H1 (cell line): Measurements from ENCODE around the gene NDUFS7. TPM values are rescaled to one million over a fixed set of nuclear protein-coding genes. Genes with fewer than 3 reads are reported as not detected.
A peak's percentile ranks its signal among the peaks of the same experiment; 100 is the strongest.

ENCODE experiments used
- CTCF ChIA-PET: fragments of 300-600 bp; sonication (Branson Sonifier 250); formaldehyde crosslinking; loops from one replicate; lab custom pipeline; 2021; ENCODE audit not compliant: partially characterized antibody; lab: Charles Lee
- POLR2A ChIA-PET: fragments of 300-600 bp; sonication (Branson Sonifier 250); formaldehyde crosslinking; loops from one replicate; lab custom pipeline; 2021; ENCODE audit warnings: inconsistent platforms; ENCODE audit not compliant: partially characterized antibody; lab: Charles Lee
- DNase-seq, 2 experiments: peaks; one replicate each; pipeline versions ENCODE4 v3.0.0 to v3.0.0-alpha.2; 2010 to 2022; ENCODE audit warnings: low spot score in 2 of 2, low read depth in 1 of 2, mixed read lengths in 1 of 2
- FAIRE-seq: peaks from 2 replicates; lab custom pipeline; 2011; peaks lifted over from hg19 to GRCh38; lab: Jason Lieb, UNC
- H2AFZ ChIP-seq: 2 replicates; pipeline ENCODE4 v1.8.1; 2012; ENCODE audit warnings: low read length, inconsistent platforms
- H2AK5ac ChIP-seq: 2 replicates; pipeline ENCODE4 v1.6.1; 2013; ENCODE audit warnings: low read depth, low read length
- H2BK120ac ChIP-seq: replicated peaks from 2 replicates; pipeline ENCODE3; 2013; ENCODE audit warnings: low read depth, low read length, inconsistent platforms
- H2BK12ac ChIP-seq: 2 replicates; pipeline ENCODE4 v1.6.1; 2013; ENCODE audit warnings: low read depth, low read length
- H2BK15ac ChIP-seq: 2 replicates; pipeline ENCODE4 v1.6.1; 2013; ENCODE audit warnings: low read length
- H2BK20ac ChIP-seq: 2 replicates; pipeline ENCODE4 v1.6.1; 2013; ENCODE audit warnings: low read length
- H2BK5ac ChIP-seq: 2 replicates; pipeline ENCODE4 v1.6.1; 2013; ENCODE audit warnings: low read depth, low read length
- H3K14ac ChIP-seq: 2 replicates; pipeline ENCODE4 v1.6.1; 2013; ENCODE audit warnings: inconsistent platforms; ENCODE audit not compliant: insufficient read length
- H3K18ac ChIP-seq: 2 replicates; pipeline ENCODE4 v1.6.1; 2013; ENCODE audit warnings: low read length; ENCODE audit errors: extremely low read depth
- H3K23ac ChIP-seq: 2 replicates; pipeline ENCODE4 v1.6.1; 2013; ENCODE audit warnings: inconsistent platforms; ENCODE audit not compliant: insufficient read length
- H3K23me2 ChIP-seq: 2 replicates; pipeline ENCODE4 v1.6.1; 2013; ENCODE audit warnings: low read depth, low read length
- H3K27ac ChIP-seq: 2 replicates; pipeline ENCODE4 v1.6.1; 2011; ENCODE audit warnings: low read depth, low read length, inconsistent platforms
- H3K27me3 ChIP-seq, 4 experiments: replicated peaks in 1 of 4; 1 replicate in 1 of 4; 2 replicates in 3 of 4; pipeline versions ENCODE4 v1.6.1 to v1.8.1; 2011 to 2013; ENCODE audit warnings: low read length in 3 of 4, mild to moderate bottlenecking in 3 of 4, inconsistent platforms in 2 of 4, mixed read lengths in 2 of 4, moderate library complexity in 1 of 4; ENCODE audit not compliant: control insufficient read depth in 3 of 4, insufficient read depth in 3 of 4; ENCODE audit errors: extremely low read depth in 1 of 4
- H3K36me3 ChIP-seq, 4 experiments: 2 replicates each; pipeline versions ENCODE4 v1.6.1 to v1.8.1; 2011 to 2013; ENCODE audit warnings: mild to moderate bottlenecking in 4 of 4, low read length in 3 of 4, moderate library complexity in 2 of 4, control low read depth in 1 of 4, inconsistent platforms in 1 of 4; ENCODE audit not compliant: insufficient read depth in 4 of 4, control insufficient read depth in 2 of 4
- H3K4ac ChIP-seq: replicated peaks from 2 replicates; pipeline ENCODE3; 2013; ENCODE audit warnings: low read length, low read depth, mixed read lengths, inconsistent platforms; ENCODE audit not compliant: insufficient read length
- H3K4me1 ChIP-seq, 4 experiments: replicated peaks in 1 of 4; 1 replicate in 1 of 4; 2 replicates in 3 of 4; pipeline versions ENCODE4 v1.6.1 to v1.8.1; 2011 to 2013; ENCODE audit warnings: low read length in 3 of 4, inconsistent platforms in 2 of 4, mixed read lengths in 1 of 4; ENCODE audit not compliant: insufficient read depth in 4 of 4, control insufficient read depth in 3 of 4
- H3K4me2 ChIP-seq, 2 experiments: 2 replicates each; pipeline versions ENCODE4 v1.6.1 to v1.8.1; 2011 to 2013; ENCODE audit warnings: low read depth in 2 of 2, low read length in 2 of 2, control low read depth in 1 of 2, inconsistent platforms in 1 of 2, mild to moderate bottlenecking in 1 of 2; ENCODE audit not compliant: insufficient read depth in 1 of 2
- H3K4me3 ChIP-seq, 4 experiments: fragments of 200-600, 300-600 bp in 1 of 4; sonication (generic), shearing (Covaris generic), sonication (Bioruptor Twin) in 1 of 4; 2 replicates each; pipeline versions ENCODE4 v1.5.1 to v1.8.1; 2011 to 2016; ENCODE audit warnings: low read length in 4 of 4, low read depth in 3 of 4, control low read depth in 2 of 4, inconsistent platforms in 2 of 4, mild to moderate bottlenecking in 2 of 4, mixed read lengths in 1 of 4, moderate library complexity in 1 of 4; ENCODE audit not compliant: insufficient read depth in 2 of 4; ENCODE audit errors: extremely low read depth in 1 of 4
- H3K56ac ChIP-seq: replicated peaks from 2 replicates; pipeline ENCODE3; 2013; ENCODE audit warnings: low read depth, mild to moderate bottlenecking, mixed read lengths, low read length, inconsistent platforms; ENCODE audit not compliant: insufficient read length
- H3K79me1 ChIP-seq: 2 replicates; pipeline ENCODE4 v1.6.1; 2013; ENCODE audit warnings: low read depth, low read length, control low read depth
- H3K79me2 ChIP-seq, 2 experiments: 2 replicates each; pipeline versions ENCODE4 v1.6.1 to v1.8.1; 2012 to 2013; ENCODE audit warnings: low read length in 2 of 2, mild to moderate bottlenecking in 2 of 2, inconsistent platforms in 1 of 2; ENCODE audit not compliant: insufficient read depth in 2 of 2, control insufficient read depth in 1 of 2
- H3K9ac ChIP-seq, 4 experiments: replicated peaks in 1 of 4; 1 replicate in 1 of 4; 2 replicates in 3 of 4; pipeline versions ENCODE4 v1.6.1 to v1.8.1; 2011 to 2013; ENCODE audit warnings: low read depth in 3 of 4, low read length in 3 of 4, control low read depth in 2 of 4, mild to moderate bottlenecking in 2 of 4, moderate library complexity in 2 of 4, inconsistent platforms in 1 of 4; ENCODE audit errors: extremely low read depth in 1 of 4
- H3K9me3 ChIP-seq, 2 experiments: 2 replicates each; pipeline versions ENCODE4 v1.6.1 to v1.8.1; 2012 to 2013; ENCODE audit warnings: mild to moderate bottlenecking in 2 of 2, moderate library complexity in 2 of 2, control low read depth in 1 of 2, inconsistent platforms in 1 of 2, low read depth in 1 of 2, low read length in 1 of 2, mixed read lengths in 1 of 2; ENCODE audit not compliant: insufficient read depth in 2 of 2
- H4K20me1 ChIP-seq, 2 experiments: replicated peaks in 1 of 2; 2 replicates each; pipeline versions ENCODE3 to v1.8.1; 2011 to 2013; ENCODE audit warnings: inconsistent platforms in 2 of 2, low read length in 2 of 2, mild to moderate bottlenecking in 1 of 2; ENCODE audit not compliant: insufficient read depth in 2 of 2, control insufficient read depth in 1 of 2
- H4K5ac ChIP-seq: 2 replicates; pipeline ENCODE4 v1.6.1; 2013; ENCODE audit warnings: low read length, low read depth, mixed read lengths, inconsistent platforms; ENCODE audit not compliant: insufficient read length
- H4K8ac ChIP-seq: 2 replicates; pipeline ENCODE4 v1.8.0; 2013; ENCODE audit warnings: mild to moderate bottlenecking, moderate library complexity, low read length, inconsistent platforms; ENCODE audit not compliant: insufficient read depth; ENCODE audit errors: extremely low read depth
- H4K91ac ChIP-seq: replicated peaks from 2 replicates; pipeline ENCODE3; 2013; ENCODE audit warnings: low read length, mixed read lengths, inconsistent platforms; ENCODE audit not compliant: insufficient read length
- BCL11A ChIP-seq, 2 experiments: IDR thresholded peaks; one replicate each; pipeline ENCODE4 v1.6.1; 2011; ENCODE audit warnings: low read depth in 2 of 2, low read length in 2 of 2, mild to moderate bottlenecking in 2 of 2
- CHD2 ChIP-seq: IDR thresholded peaks from 2 replicates; pipeline ENCODE4 v1.6.1; 2012; ENCODE audit warnings: low read length, improper control_type of control experiment
- JUND ChIP-seq: IDR thresholded peaks from 2 replicates; pipeline ENCODE4 v1.6.1; 2011; ENCODE audit warnings: mild to moderate bottlenecking, improper control_type of control experiment, low read length
- MAFK ChIP-seq: IDR thresholded peaks from 2 replicates; pipeline ENCODE4 v1.6.1; 2012; ENCODE audit warnings: low read depth, mild to moderate bottlenecking, improper control_type of control experiment, low read length
- RFX5 ChIP-seq: IDR thresholded peaks from 2 replicates; pipeline ENCODE4 v1.6.1; 2011; ENCODE audit warnings: low read depth, low read length, improper control_type of control experiment, borderline replicate concordance
- RXRA ChIP-seq: IDR thresholded peaks from 2 replicates; pipeline ENCODE4 v1.6.1; 2011; ENCODE audit warnings: low read depth, mild to moderate bottlenecking, low read length, moderate library complexity; ENCODE audit not compliant: insufficient read depth
- SIRT6 ChIP-seq: IDR thresholded peaks from one replicate; pipeline ENCODE4 v1.7.1; 2012; ENCODE audit warnings: low read length, inconsistent platforms
- SP1 ChIP-seq: IDR thresholded peaks from 2 replicates; pipeline ENCODE4 v1.6.1; 2011; ENCODE audit warnings: low read depth, low read length
- TAF1 ChIP-seq: IDR thresholded peaks from 2 replicates; pipeline ENCODE4 v1.6.1; 2011; ENCODE audit warnings: mild to moderate bottlenecking, low read depth, low read length
- WGBS, 2 experiments: shearing (Covaris generic) in 1 of 2; methylation state at CpG; one replicate each; pipeline versions ENCODE4 v1.1.6 to v1.1.7; 2013 to 2015; ENCODE audit warnings: low lambda C conversion rate in 2 of 2, mixed read lengths in 2 of 2, inconsistent platforms in 1 of 2, low coverage in 1 of 2, missing lambda C conversion rate in 1 of 2; ENCODE audit not compliant: insufficient replicate concordance in 2 of 2, insufficient coverage in 1 of 2, insufficient read length in 1 of 2; ENCODE audit errors: extremely low coverage in 1 of 2, missing lambda C conversion rate in 1 of 2; 5-methylcytosine and 5-hydroxymethylcytosine counted together
- polyA plus RNA-seq, 7 experiments: library from polyadenylated mRNA; depleted of rRNA in 3 of 7; stranded (reverse) in 5 of 7; unstranded in 2 of 7; fragments of >200 nt in 5 of 7; fragments of 200-250 nt in 2 of 7; gene quantifications; 1 replicate in 5 of 7; 2 replicates in 1 of 7; 4 replicates in 1 of 7; pipeline versions ENCODE4 v1.2.1 to v1.2.3, GENCODE V29; 2011 to 2013; ENCODE audit warnings: missing spikeins in 2 of 7, mixed read lengths in 2 of 7
- total RNA-seq: library from RNA; stranded (reverse); fragmentation: NEBNext Ultra II Directional; extraction: Animal tissue kit (Norgen Biotek cat#: 25700); gene quantifications from 2 replicates; pipeline ENCODE4 v1.2.1, GENCODE V29; 2021

NDUFS7 gene
- total and polyA plus RNA-seq, 2 of the 8 experiments (the other 6 are each of a cell fraction or from before 2014, with no cell fraction given) = 78.1 to 309 TPM

- no peak within 1 kb of the TSS for H4K91ac ChIP-seq
- no peaks in the 10 kb centered on the region for H3K79me2 ChIP-seq
- no peak within 1 kb of the TSS for H3K27ac ChIP-seq
- peaks cover 0 to 2% (median 0%) of the 10 kb centered on the region in 4 experiments; a peak in 2 of 7 replicates for H3K27me3 ChIP-seq
- peaks cover 3% of the 10 kb centered on the region; the same call in 1 of the 2 replicates for H3K23me2 ChIP-seq
- 5% methylated on average over 50 of the region's 87 CpGs; no CpG with 5 or more reads in 1 of the 2 experiments for WGBS, 2 experiments
- CTCF ChIA-PET = no interaction called here
- H3K9me3 ChIP-seq = no peaks in the 10 kb centered on the region
- H3K4ac ChIP-seq = no peak within 1 kb of the TSS
- 0 out of 2 replicates have a peak within 1 kb of the TSS, but pooled peaks have one; percentile 5 for H2BK5ac ChIP-seq
- H4K20me1 ChIP-seq = peaks cover 0 to 2% of the 10 kb centered on the region in 2 experiments
- no peaks in the 10 kb centered on the region for H3K36me3 ChIP-seq
- FAIRE-seq (no peak), DNase-seq (no peak)
- peak within 1 kb of the TSS; percentile 19; the same call in 1 of the 2 replicates for H3K18ac ChIP-seq
- H3K14ac ChIP-seq = no peak within 1 kb of the TSS
- POLR2A ChIA-PET = interaction anchor here (1.0 kb wide), 2 partner anchors 10 to 26 kb away, joined by 3 read pairs; no protein-coding TSS in a partner anchor
- H2AFZ ChIP-seq = no peak within 1 kb of the TSS; the same call in 1 of the 2 replicates
- H4K5ac ChIP-seq = peak within 1 kb of the TSS; percentile 19
- H3K4me1 ChIP-seq = peaks cover 0 to 8% (median 5%) of the 10 kb centered on the region in 4 experiments; a peak in 5 of 7 replicates
- H3K4me3 ChIP-seq = peak within 1 kb of the TSS; percentile 51 to 81 (median 62)
- peak within 1 kb of the TSS; percentile 76 to 83 for H3K4me2 ChIP-seq
- peak within 1 kb of the TSS; percentile 86; the same call in 1 of the 2 replicates for H2AK5ac ChIP-seq
- H3K23ac ChIP-seq = no peak within 1 kb of the TSS
- no peak within 1 kb of the TSS for H3K56ac ChIP-seq
- H2BK15ac ChIP-seq = no peak within 1 kb of the TSS
- H3K9ac ChIP-seq = peak within 1 kb of the TSS in 2 of 4 experiments; percentile 39 to 42; a peak in 3 of 7 replicates
- H3K79me1 ChIP-seq = no peaks in the 10 kb centered on the region; the same call in 1 of the 2 replicates
- H2BK12ac ChIP-seq = peak within 1 kb of the TSS; percentile 17; the same call in 1 of the 2 replicates
- H2BK20ac ChIP-seq = no peak within 1 kb of the TSS
- peak within 1 kb of the TSS; percentile 51 for H4K8ac ChIP-seq
- no peak within 1 kb of the TSS for H2BK120ac ChIP-seq
- TF ChIP-seq JUND (no peak), MAFK (no peak), SIRT6 (no peak), SP1 (no peak), RFX5 (no peak), BCL11A (IDR thresholded peaks at IDR 0.05; ENCODE audit: low read depth in 2 of 2, low read length in 2 of 2) (no peak), CHD2 (no peak), RXRA (no peak), TAF1 (no peak)
These were observed 17.6 kb downstream of the NDUFS7 start, which contains the start of gene GAMT for GRCh38 chr19:1401138-1401888. TSS of gene GAMT (minus strand) at chr19:1401542. CDS start at chr19:1401476, 66 bp downstream.
